ENCODE results near the gene CCDC47. TPM values are rescaled to one million over a fixed set of nuclear protein-coding genes. Genes with fewer than 3 reads are reported as not detected.

CCDC47 gene
- total and polyA plus RNA-seq, 2 experiments from 2014 or later = 38.5 to 61.9 TPM

GRCh38 chr17:63790057-63790456 is 16.7 kb upstream of the CCDC47 start:
- no peak for TF ChIP-seq NANOG (IDR thresholded peaks at IDR 0.05; ENCODE audit: borderline replicate concordance)
- no peak for TF ChIP-seq ZNF462 (CRISPR knock-in tag; IDR thresholded peaks at IDR 0.05)
- H3K4me3 ChIP-seq = no peak overlapping the region
- no peak overlapping the region for H2AFZ ChIP-seq
- H3K9me3 Mint-ChIP-seq = no peaks in the 10 kb centered on the region
- H3K4me2 ChIP-seq = no peak overlapping the region
- no peak overlapping the region for H3K4me3 Mint-ChIP-seq
- no peaks in the 10 kb centered on the region for H3K27me3 Mint-ChIP-seq (ENCODE audit: insufficient read depth, low read depth, poor library complexity)
- H3K4me1 Mint-ChIP-seq = no peaks in the 10 kb centered on the region
- no peak overlapping the region for H3K27ac Mint-ChIP-seq
- DNase-seq (ENCODE audit: low spot score) = no peak
- H3K36me3 Mint-ChIP-seq (ENCODE audit: low read depth) = peaks cover 75% of the 10 kb centered on the region
- H3K36me3 ChIP-seq (ENCODE audit: insufficient read depth) = peaks cover 67% of the 10 kb centered on the region
- ATAC-seq = no peak
- peaks cover 36% of the 10 kb centered on the region for H4K20me1 ChIP-seq (replicated peaks; ENCODE audit: insufficient read depth)
- H3K27me3 ChIP-seq (ENCODE audit: insufficient read depth) = no peaks in the 10 kb centered on the region
- no peak overlapping the region for H3K27ac ChIP-seq (ENCODE audit: low read depth)
- H3K9me2 ChIP-seq (ENCODE audit: insufficient read depth) = no peaks in the 10 kb centered on the region
- H3K79me2 ChIP-seq (replicated peaks; ENCODE audit: insufficient read depth) = peaks cover 98% of the 10 kb centered on the region
- H3F3A ChIP-seq (replicated peaks; ENCODE audit: low read depth) = 0 out of 2 replicates have a peak, but pooled peaks cover 6% of the 10 kb centered on the region
- no peaks in the 10 kb centered on the region for H3K4me1 ChIP-seq (ENCODE audit: insufficient read depth)

GRCh38 chr17:63786971-63787711 is 13.7 kb upstream of the CCDC47 start:
- Mint-ChIP-seq H3K27ac (no peak overlapping the region), H3K27me3 (ENCODE audit: insufficient read depth, low read depth, poor library complexity) (no peaks in the 10 kb centered on the region), H3K4me3 (no peak overlapping the region), H3K36me3 (ENCODE audit: low read depth) (peaks cover 51% of the 10 kb centered on the region), H3K4me1 (no peaks in the 10 kb centered on the region), H3K9me3 (no peaks in the 10 kb centered on the region; the same call in 2 of the 3 replicates)
- H4K20me1 ChIP-seq (replicated peaks; ENCODE audit: insufficient read depth) = peaks cover 55% of the 10 kb centered on the region
- H3K4me3 ChIP-seq = no peak overlapping the region
- H3K4me1 ChIP-seq (ENCODE audit: insufficient read depth) = no peaks in the 10 kb centered on the region
- H3K27me3 ChIP-seq (ENCODE audit: insufficient read depth) = no peaks in the 10 kb centered on the region
- 0 out of 2 replicates have a peak, but pooled peaks cover 6% of the 10 kb centered on the region for H3F3A ChIP-seq (replicated peaks; ENCODE audit: low read depth)
- H3K9me2 ChIP-seq (ENCODE audit: insufficient read depth) = no peaks in the 10 kb centered on the region
- H3K36me3 ChIP-seq (ENCODE audit: insufficient read depth) = peaks cover 46% of the 10 kb centered on the region
- no peak for ATAC-seq
- peaks cover 99% of the 10 kb centered on the region for H3K79me2 ChIP-seq (replicated peaks; ENCODE audit: insufficient read depth)
- H3K4me2 ChIP-seq = no peak overlapping the region
- no peak overlapping the region for H2AFZ ChIP-seq
- no peak for DNase-seq (ENCODE audit: low spot score)
- H3K27ac ChIP-seq (ENCODE audit: low read depth) = no peak overlapping the region
- TF ChIP-seq JUNB (IDR thresholded peaks at IDR 0.05; ENCODE audit: unreplicated experiment) = no peak
- no peak for TF ChIP-seq ZNF331 (CRISPR knock-in tag; IDR thresholded peaks at IDR 0.05; ENCODE audit: low read depth)
- TF ChIP-seq EZH2phosphoT487 (IDR thresholded peaks at IDR 0.05; ENCODE audit: unreplicated experiment) = no peak
- no peak for TF ChIP-seq REST (IDR thresholded peaks at IDR 0.05; ENCODE audit: unreplicated experiment)

Data from GM23338 (cell line).